Colon (tissue), 2 donors: ENCODE measurements around the gene BHLHA15.

Source experiments
- FAIRE-seq: peaks from 2 replicates; lab custom pipeline; 2012; peaks lifted over from hg19 to GRCh38; lab: Jason Lieb, UNC
- donor health status: control.
- donor health status: control.

BHLHA15 gene

DNA sequence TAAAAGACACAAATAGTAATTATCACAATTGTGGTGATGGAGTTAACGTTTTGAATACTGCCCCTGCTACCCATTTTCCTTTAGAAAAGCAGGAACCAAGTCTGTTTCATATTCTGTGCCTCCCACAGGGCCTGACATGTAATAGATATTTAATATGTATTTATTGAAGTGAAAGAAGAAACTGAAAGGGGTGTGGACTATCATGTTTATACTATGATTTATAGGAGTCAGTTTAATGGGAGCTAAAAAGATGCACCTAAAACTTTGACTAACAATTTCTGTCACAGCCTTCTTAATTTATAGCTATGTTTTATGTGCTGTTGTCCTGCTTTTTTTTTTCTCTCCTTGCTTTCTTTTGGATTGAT is 24.1 kb upstream of the BHLHA15 start:
- FAIRE-seq: no peak

DNA sequence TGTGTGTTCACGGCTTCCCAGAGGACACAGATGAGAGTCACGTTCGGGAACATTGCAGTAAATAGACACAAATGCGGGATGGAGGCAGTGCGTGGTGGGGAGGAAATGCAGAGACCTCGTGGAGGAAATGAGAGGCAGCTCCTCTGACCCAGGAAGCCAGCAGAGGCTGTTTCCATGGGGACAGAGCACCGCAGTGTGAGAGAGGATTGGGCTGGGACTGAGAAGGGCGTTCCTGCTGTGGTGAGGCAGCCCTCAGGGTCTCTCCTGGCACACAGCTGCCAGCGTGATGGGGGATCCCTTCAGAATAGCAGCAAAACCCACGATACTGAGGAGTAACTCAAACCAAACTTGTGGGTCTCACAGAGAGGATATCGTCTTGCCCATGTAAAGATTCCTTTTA is 21.7 kb upstream of the BHLHA15 start:
- no peak for FAIRE-seq

DNA sequence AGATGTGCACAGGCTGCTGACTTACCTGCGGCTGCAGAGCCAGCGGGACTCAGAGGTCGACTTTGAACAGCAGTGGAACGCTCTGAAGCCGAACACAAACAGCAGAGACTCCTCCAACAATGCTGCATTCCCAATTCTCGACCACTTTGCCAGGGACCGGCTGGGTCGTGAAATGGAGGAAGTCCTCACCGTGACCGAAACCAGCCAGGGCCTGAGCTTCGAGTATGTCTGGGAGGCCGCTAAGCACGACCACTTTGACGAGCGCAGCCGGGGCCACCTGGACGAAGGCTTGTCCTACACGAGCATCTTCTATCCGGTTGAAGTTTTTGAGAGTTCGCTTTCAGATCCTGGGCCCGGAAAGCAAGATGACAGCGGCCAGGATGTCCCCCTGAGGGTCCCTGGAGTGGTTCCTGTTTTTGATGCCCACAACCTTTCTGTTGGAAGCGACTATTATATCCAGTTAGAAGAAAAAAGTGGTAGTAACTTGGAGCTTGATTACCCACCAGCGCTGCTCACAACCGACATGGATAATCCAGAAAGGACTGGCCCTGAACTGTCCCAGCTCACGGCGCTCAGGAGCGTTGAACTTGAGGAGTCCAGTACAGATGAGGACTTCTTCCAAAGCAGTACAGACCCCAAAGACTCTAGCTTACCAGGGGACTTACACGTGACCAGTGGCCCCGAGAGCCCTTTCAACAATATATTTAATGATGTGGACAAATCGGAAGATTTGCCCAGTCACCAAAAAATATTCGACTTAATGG is 19.4 kb upstream of the BHLHA15 start:
- no peak for FAIRE-seq

DNA sequence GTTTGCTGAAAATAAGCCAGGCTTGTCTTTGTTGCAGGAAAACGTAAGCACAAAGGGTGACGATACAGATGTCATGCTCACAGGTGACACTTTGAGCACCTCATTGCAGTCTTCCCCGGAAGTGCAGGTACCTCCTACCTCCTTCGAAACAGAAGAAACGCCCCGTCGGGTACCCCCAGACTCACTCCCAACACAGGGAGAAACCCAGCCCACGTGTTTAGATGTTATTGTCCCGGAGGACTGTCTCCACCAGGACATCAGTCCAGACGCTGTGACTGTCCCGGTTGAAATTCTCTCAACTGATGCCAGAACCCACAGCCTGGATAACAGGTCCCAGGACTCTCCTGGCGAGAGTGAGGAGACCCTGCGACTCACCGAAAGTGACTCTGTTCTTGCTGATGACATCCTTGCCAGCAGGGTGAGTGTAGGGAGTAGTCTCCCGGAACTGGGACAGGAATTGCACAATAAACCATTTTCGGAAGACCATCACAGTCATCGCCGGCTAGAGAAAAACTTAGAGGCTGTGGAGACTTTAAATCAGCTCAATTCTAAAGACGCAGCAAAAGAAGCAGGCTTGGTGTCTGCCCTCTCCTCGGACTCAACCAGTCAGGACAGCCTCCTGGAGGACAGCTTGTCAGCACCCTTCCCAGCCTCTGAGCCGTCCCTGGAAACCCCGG is 18.3 kb upstream of the BHLHA15 start:
- no peak for FAIRE-seq

DNA sequence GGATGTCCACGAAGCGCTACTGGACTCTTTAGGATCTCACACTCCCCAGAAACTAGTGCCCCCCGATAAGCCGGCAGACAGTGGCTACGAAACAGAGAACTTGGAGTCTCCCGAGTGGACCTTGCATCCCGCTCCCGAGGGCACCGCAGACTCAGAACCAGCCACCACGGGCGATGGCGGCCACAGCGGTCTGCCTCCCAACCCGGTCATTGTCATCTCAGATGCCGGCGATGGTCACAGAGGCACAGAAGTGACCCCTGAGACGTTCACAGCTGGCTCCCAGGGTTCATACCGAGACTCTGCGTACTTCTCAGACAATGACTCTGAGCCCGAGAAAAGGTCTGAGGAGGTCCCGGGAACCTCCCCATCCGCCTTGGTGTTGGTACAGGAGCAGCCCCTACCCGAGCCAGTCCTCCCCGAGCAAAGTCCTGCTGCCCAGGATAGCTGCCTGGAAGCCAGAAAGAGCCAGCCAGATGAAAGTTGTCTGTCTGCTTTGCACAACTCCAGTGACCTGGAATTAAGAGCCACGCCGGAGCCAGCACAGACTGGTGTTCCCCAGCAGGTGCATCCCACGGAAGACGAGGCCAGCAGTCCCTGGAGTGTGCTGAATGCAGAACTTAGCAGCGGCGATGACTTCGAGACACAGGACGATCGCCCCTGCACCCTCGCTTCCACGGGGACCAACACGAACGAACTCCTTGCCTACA is 17.6 kb upstream of the BHLHA15 start:
- no peak for FAIRE-seq

DNA sequence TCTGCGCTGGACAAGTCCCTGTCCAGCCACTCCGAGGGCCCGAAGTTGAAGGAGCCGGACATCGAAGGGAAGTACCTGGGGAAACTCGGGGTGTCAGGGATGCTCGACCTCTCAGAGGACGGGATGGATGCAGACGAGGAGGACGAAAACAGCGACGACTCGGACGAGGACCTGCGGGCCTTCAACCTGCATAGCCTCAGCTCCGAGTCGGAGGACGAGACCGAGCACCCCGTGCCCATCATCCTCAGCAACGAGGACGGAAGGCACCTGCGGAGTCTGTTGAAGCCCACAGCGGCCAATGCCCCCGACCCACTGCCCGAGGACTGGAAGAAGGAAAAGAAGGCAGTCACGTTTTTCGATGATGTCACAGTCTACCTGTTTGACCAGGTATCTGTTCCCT is 17.1 kb upstream of the BHLHA15 start:
- FAIRE-seq: no peak

DNA sequence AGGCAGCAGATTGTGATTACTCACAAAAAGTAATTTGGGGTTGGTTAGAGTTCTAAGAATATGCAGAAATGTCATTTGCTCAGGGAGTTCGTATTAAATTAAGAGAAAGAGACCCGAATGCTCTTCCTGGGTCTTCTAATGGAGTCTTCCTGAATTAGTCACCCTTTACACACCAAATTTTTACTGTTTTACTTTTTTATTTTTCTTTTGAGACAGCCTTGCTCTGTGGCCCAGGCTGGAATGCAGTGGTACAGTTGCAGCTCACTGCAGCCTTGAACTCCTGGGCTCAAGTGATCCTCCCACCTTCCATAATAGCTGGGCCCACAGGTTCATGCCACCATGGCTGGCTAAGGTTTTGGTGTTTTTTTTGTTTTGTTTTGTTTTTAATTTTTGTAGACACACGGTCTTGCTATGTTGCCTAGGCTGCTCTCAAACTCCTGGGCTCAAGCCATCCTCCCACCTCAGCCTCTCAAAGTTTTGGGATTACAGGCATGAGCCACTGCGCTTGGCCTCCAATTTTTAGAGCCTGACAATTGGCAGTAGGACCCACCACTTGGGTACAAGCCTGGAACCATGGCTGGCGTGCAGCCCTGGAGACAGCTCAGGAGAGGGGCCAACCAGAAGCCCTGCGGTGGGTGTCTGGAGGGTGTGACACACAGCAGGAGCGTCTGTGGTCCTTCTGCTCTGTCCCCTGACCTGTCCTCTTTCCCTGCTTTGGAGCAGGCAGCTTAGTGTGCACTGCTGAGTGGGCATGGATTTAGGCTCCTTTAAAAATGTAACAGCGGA is 16.4 kb upstream of the BHLHA15 start:
- no peak for FAIRE-seq

DNA sequence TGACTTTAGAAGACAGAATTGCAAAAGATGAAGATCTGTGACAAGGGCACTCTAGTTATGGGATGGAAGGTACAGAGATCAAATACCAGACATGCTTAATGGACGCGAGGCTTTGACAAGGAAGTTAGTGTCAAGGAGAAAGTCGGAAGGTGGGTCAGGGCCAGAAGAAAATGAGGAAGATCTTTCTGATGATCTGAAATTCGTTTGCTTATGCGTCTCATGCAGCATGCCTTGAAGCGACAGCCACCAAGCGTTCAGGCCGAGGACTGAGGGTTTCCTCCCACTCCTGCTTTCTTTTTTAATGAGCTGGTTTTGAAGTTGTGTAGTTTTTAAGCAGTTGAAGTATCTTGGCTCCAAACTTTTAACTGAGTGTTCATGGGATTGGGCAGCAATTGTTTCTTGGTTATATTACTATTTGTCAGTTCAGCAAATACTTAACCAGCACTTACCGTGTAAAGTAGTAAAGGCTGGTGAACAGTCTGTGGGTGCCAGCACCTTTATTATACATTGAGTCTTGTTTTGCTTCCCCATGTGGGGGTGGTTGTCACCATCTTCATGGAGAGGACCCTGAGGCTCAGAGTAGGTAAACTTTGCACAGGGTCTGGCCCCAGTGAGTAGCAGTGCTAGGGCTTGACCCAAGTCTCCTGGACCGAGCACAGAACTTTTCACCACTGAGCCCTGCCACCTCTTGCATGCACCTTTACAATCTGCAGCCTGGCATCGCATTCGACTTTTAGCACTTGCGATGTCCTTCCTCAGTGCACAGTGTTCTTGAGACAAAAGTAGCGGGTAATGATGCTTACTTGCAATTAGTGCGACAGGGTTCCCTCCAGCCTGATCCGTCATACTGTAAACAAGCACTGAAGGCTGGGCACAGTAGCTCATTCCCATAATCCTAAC is 14.3 kb upstream of the BHLHA15 start:
- no peak for FAIRE-seq

DNA sequence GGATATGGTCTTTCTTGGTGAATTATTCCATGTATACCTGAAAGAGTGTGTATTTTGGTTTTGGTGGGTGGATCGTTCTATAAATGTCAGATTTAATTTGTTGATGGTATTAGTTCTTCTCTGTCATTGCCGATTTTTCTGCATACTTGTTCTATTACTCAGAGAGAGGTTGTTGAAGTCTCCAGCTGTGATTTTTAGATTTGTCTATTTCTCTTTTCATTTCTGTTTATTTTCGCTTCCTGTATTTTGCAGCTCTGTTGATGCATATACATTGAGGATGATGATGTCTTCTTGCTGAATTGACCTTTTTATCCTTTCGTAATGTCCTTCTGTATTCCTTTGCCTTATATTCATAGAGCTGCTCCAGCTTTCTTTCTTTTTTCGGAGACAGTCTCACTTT is 12.1 kb upstream of the BHLHA15 start:
- no peak for FAIRE-seq

DNA sequence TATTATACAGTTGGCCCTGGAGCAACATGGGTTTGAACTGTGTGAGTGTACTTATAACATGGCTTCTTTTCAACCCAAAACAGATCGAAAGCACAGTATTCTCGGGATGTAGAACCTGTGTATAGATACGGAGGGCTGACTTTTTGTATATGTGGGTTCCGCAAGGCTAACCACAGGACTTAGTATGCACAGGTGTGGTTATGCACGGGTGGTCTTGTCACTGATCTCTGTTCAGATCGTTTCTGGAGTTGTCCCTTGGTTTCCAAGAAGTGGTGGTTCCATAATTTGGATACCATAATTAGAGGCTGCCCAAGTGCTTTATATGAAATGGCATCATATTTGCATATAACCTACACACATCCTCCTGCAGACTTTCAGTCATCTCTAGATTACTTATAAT is 10.9 kb upstream of the BHLHA15 start:
- no peak for FAIRE-seq

DNA sequence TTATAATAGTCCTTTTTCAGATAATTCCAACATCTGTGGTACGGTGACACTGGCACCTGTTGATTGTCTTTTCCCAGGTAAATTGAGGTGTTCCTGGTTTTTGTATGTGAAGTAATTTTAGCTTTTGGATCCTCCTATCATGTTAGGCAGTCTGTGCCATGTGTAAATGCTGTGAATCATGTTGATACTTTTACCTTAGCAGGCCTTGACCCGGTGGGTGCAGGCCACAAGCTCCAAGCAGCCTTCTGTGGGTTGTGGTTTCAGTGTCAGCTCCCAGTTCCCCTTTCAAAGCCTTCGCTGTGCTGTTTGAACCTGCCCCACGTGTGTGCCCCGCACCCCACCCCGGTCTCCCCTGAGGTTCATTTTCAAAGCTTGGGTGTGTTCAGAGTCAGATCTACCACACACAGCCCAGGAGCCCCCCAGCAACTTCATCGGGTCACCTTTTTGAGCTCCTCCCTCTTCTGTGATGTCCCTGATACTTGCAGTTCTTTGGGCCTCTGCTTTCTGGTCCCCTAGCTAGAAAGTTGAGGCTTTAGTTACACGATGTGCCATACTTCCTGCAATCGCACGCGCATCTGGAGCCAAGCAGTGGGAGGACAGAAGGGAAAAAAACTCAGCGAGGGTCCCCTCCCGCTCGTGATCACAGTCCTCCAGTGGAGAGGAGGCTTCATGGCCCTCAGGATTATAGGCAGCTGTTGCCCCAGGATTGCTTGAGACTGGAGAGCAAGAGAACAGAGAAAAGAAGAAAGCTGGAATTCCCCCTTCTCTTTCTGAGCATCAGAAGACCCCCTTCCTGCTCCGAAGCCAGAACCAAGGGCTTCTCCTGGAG is 8.7 kb upstream of the BHLHA15 start:
- FAIRE-seq: no peak

DNA sequence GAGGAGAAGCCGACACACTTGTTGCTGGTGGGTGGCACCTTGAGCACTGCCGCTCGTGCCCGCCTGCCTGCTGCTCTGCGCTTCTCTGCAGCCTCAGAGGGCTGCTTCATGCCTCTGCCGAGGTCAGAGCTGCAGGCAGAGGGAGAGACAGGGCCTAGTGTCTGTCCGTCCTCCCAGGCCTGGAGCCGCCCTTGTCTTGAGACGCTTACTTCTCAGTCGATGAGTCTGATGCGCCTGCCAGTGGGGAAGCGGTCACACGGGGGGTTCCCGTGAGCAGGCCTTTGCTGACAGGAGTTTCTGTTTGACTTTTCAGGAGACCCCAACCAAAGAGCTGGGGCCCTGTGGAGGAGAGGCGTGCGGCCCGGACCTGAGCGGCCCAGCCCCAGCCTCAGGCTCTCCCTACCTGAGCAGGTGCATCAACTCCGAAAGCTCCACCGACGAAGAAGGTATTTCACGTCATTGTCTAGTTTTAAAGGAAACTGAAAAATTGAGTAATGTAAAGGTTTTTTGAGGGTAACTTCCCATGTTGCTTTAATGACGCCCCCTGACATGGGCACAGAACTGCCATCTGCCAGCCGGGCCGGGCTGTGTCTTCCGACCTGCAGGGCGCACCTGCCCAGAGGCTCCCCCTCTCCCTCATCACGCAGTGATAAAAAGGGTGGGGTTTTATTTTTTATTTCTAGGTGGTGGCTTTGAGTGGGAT is 7.8 kb upstream of the BHLHA15 start:
- no peak for FAIRE-seq

DNA sequence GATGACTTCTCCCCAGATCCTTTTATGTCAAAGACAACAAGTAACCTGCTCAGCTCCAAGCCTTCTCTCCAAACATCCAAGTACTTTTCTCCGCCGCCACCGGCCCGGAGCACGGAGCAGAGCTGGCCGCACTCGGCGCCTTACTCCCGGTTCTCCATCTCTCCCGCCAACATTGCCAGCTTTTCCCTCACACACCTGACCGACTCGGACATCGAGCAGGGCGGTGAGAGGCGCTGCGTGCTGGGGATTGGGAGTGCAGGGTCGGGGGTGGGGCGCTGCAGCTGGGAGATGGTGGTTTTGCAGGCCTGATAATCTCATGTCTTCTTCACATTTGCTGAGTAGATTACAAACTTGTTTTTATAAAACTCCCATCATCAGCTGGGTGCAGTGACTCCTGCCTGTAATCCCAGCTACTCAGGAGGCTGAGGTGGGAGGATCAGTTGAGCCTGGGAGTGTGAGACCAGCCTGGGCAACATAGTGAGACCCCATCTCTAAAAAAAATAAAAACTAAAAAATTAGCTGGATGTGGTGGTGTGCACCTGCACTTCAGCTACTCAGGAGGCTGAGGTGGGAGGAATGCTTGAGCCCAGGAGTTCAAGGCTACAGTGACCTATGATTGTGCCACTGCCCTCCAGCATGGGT is 7.2 kb upstream of the BHLHA15 start:
- FAIRE-seq: no peak

DNA sequence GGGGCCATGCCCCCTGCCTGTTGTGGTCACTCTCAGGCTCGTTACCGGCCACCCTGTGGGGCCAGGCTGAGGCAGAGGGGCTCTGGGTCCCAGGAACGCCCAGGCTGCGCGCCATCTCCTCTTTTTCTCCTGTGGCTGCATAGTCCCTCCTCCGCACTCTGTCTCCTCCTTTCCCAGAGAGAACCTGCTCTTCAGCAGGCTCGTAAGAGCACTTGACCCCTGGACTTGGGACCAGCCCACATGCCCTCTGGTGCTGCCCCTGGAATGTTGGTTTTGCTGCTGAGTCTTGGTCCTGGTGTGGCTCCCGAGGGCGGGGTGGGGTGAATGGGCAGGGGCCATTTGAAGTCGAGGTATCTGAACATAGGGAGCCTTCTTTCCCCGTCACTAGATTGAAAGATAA is 6.6 kb upstream of the BHLHA15 start:
- no peak for FAIRE-seq

DNA sequence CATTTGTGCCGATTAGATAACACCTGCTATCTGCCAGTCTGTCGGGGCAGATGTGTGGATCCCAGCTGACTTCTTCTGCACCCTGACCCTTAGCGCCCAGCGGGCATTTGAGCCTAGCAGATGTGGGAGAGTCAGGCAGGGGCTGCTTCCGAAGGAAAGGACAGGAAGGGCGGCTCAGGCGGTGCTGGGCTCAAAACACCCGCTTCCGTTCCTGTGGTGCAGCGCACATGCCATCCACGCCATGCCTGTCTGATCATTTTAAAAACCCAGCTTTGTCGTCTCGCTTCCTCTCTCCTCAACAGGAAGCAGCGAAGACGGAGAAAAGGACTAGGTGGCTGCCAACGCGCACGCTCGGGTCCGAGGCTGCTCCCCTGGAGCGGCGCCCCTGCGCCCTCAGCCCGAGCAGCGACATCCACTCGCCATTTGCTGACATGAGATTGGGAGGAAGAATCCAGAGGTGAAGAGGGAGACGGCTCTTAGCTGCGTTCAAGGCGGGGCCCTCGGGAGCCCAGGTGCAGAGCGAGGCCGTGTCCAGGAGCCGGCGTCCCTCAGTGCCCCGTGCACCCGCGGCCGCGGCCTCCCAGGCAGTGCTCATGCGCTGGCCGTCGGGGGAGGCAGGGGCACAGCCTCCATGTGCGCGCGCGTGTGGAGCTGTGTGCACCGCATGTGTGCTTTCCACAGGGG is 5.9 kb upstream of the BHLHA15 start:
- no peak for FAIRE-seq

DNA sequence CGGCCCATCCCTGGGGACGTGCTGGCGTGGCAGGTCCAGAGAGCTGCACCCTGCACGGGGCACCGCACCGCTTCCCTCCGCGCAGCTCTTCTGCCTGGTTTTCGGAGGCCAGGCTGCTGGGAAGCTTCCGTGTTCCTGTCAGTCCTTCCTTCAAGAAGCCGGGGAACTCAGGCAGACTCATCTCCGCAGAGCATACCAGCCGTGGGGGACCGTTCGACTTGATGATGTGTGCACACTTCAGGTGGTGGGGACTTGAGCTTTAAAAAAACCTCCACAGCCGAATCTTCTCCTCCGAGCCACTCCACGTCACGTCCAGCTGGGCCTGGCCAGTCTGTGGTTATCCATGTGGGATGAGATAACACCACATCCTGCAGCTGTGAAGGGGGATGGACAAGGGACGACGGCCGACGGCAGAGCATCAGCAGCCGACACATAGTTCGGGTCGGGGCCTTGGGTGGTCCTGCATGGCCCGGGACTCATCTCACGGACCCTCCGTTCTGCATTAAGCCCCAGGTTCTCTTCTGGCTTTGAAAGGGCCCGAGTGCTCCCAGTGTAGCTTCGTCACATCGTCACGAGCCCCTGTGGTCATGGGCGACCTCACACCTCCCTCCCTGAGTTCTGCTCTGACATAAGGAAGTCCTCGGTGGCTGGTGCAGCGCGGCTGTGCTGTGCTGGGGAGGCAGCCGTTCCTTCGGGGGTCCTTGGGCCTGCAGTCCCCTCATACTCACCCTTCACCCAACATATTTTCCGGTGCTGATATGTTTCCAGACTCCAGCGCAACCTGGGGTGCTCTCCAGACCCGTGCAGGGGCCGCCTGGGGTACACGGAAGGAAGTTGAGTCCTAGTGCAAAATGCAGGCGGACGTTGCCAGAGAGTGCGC is 4.5 kb upstream of the BHLHA15 start:
- no peak for FAIRE-seq

DNA sequence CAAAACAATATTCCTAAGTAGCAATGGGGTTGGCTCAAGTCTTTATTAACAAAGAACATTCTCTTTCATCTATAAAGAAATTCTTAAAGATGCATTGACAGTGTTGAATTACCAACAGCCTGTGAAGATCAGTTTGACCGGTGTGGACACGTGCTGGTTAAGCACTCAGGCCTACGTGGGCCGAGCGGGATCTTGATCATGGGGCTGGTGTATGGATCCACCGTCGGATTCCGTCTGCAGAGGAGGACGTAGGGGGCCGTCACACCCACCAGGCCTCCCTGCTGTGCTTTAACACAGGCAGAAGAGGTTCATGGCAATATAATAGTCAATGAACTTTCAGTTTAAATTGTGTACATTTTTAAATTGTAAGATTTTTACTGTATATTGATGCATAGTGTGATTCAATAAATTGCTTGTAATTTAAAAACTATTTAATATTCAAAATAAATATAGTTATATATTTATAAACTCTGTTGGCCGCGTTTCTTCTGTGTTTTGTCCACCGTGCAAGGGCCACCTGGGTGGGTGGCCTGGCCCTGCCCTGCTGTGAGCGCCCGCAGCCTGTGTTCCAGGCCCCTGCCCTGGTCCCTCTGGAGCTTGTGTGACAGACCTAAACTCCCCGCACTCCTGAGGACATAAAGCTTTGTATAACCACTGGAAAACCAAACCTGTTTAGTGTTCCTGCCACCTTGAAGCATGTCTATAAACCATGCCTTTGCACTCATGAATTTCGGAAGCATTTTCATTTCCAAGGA is 1.9 kb upstream of the BHLHA15 start:
- no peak for FAIRE-seq
